AG04450 (cell line): ENCODE results near the gene AKT1S1. TPM values are rescaled to one million over a fixed set of nuclear protein-coding genes. Genes with fewer than 3 reads are reported as not detected.

ENCODE experiments used
- CTCF ChIA-PET: fragments of 300-600, 350-600 bp; formaldehyde crosslinking; extraction: SDS; loops from one replicate; lab custom pipeline; 2022; ENCODE audit warnings: antibody characterized with exemption, inconsistent platforms; lab: Charles Lee
- POLR2A ChIA-PET: fragments of 350-600 bp; formaldehyde crosslinking; extraction: SDS; loops from one replicate; lab custom pipeline; 2021; ENCODE audit warnings: antibody characterized with exemption, inconsistent platforms; lab: Yijun Ruan, JAX
- DNase-seq: peaks from one replicate; pipeline ENCODE4 v3.0.0-alpha.2; 2011; ENCODE audit warnings: low read depth, low spot score
- H3K27ac ChIP-seq: one replicate; pipeline ENCODE4 v1.5.1; 2012; ENCODE audit warnings: low read depth, low read length, control low read depth
- H3K27me3 ChIP-seq: one replicate; pipeline ENCODE4 v1.6.0; 2012; ENCODE audit warnings: low read length; ENCODE audit not compliant: control insufficient read depth, insufficient read depth
- H3K4me3 ChIP-seq: 2 replicates; pipeline ENCODE4 v1.5.1; 2011; ENCODE audit warnings: mild to moderate bottlenecking, low read depth, low read length, control low read depth
- H3K9me3 ChIP-seq: 2 replicates; pipeline ENCODE4 v1.5.1; 2012; ENCODE audit warnings: low read length; ENCODE audit not compliant: control insufficient read depth, insufficient read depth
- CTCF ChIP-seq: IDR thresholded peaks from 2 replicates; pipeline ENCODE4 v1.5.1; 2011; ENCODE audit warnings: low read depth, low read length, control low read depth, inconsistent platforms
- polyA plus RNA-seq: library from polyadenylated mRNA; depleted of rRNA; stranded (reverse); fragments of >200 nt; gene quantifications from 2 replicates; pipeline ENCODE4 v1.2.3, GENCODE V29; 2011

The AKT1S1 gene
- polyA plus RNA-seq, 1 experiment: 27.5 TPM

- H3K27me3 ChIP-seq: no peaks in the 10 kb centered on the region
- H3K4me3 ChIP-seq: no peak overlapping the region
- no peak overlapping the region for H3K27ac ChIP-seq
- no peak for DNase-seq
- TF ChIP-seq CTCF: no peak
- H3K9me3 ChIP-seq: peaks cover under 1% of the 10 kb centered on the region; the same call in 1 of the 2 replicates
- CTCF ChIA-PET: no interaction called here
- POLR2A ChIA-PET: no interaction called here
Measured at GRCh38 chr19:49894879-49895565, 17.9 kb upstream of the AKT1S1 start.

GRCh38 chr19:49894011-49894664 is 17.0 kb upstream of the AKT1S1 start:
- CTCF ChIA-PET: no interaction called here
- H3K4me3 ChIP-seq: no peak overlapping the region
- DNase-seq: no peak
- peaks cover 9% of the 10 kb centered on the region; the same call in 1 of the 2 replicates for H3K9me3 ChIP-seq
- no peak overlapping the region for H3K27ac ChIP-seq
- no peaks in the 10 kb centered on the region for H3K27me3 ChIP-seq
- TF ChIP-seq CTCF: no peak
- POLR2A ChIA-PET: no interaction called here

GRCh38 chr19:49892716-49893115 is 15.6 kb upstream of the AKT1S1 start:
- CTCF ChIA-PET: no interaction called here
- Histone ChIP-seq H3K9me3 (peaks cover 9% of the 10 kb centered on the region; the same call in 1 of the 2 replicates), H3K27me3 (no peaks in the 10 kb centered on the region), H3K4me3 (no peak overlapping the region), H3K27ac (no peak overlapping the region)
- no peak for TF ChIP-seq CTCF
- DNase-seq: no peak
- POLR2A ChIA-PET: no interaction called here

GRCh38 chr19:49891393-49891792 is 14.2 kb upstream of the AKT1S1 start:
- ChIA-PET POLR2A (interaction anchor here (1.5 kb wide), 1 partner anchor 14 kb away, joined by 6 read pairs; the partner anchor contains the start of genes AKT1S1 and TBC1D17), CTCF (interaction anchor here (1.2 kb wide), 1 partner anchor 9 kb away, joined by 6 read pairs; no protein-coding TSS in a partner anchor)
- no peak for TF ChIP-seq CTCF
- peaks cover 9% of the 10 kb centered on the region; the same call in 1 of the 2 replicates for H3K9me3 ChIP-seq
- H3K27ac ChIP-seq: no peak overlapping the region
- no peak for DNase-seq
- no peak overlapping the region for H3K4me3 ChIP-seq
- H3K27me3 ChIP-seq: no peaks in the 10 kb centered on the region
